Measurements from ENCODE around the gene PHTF2. TPM values are rescaled to one million over a fixed set of nuclear protein-coding genes. Genes with fewer than 3 reads are reported as not detected.

The PHTF2 gene
- total RNA-seq, 4 donors from 2014 or later: 15.1 to 28.8 (median 20.1) TPM

- ATAC-seq: no peak
- peaks cover 0 to 13% of the 10 kb centered on the region in 2 donors for H3K36me3 ChIP-seq
- no peaks in the 10 kb centered on the region for H3K9me3 ChIP-seq
- WGBS, 2 donors (ENCODE audit: low coverage in 1 of 2): 63 to 84% methylated on average over 2 of the region's 2 CpGs
- no peak overlapping the region for H3K4me3 ChIP-seq
- no peak overlapping the region for H3K27ac ChIP-seq
- no peaks in the 10 kb centered on the region for H3K27me3 ChIP-seq
- H3K4me1 ChIP-seq: peaks cover 0 to 4% (median 0%) of the 10 kb centered on the region in 3 donors
- TF ChIP-seq EP300 (IDR thresholded peaks at IDR 0.05): no peak
- no peak for TF ChIP-seq POLR2A (IDR thresholded peaks at IDR 0.05)
Measured at GRCh38 chr7:77910124-77910523, 111.6 kb downstream of the PHTF2 start.

- no peaks in the 10 kb centered on the region for H3K27me3 ChIP-seq
- H3K9me3 ChIP-seq: no peaks in the 10 kb centered on the region
- peaks cover 0 to 13% of the 10 kb centered on the region in 2 donors for H3K36me3 ChIP-seq
- no peak for ATAC-seq
- H3K4me3 ChIP-seq: no peak overlapping the region
- no peak overlapping the region for H3K27ac ChIP-seq
- peaks cover 0 to 4% (median 0%) of the 10 kb centered on the region in 3 donors for H3K4me1 ChIP-seq
- no peak for TF ChIP-seq POLR2A (IDR thresholded peaks at IDR 0.05)
- no peak for TF ChIP-seq CTCF (IDR thresholded peaks at IDR 0.05)
- TF ChIP-seq POLR2AphosphoS5 (IDR thresholded peaks at IDR 0.05): no peak
- WGBS, 2 donors (ENCODE audit: low coverage in 1 of 2): 56 to 100% methylated on average over 1 of the region's 1 CpG
Measured at GRCh38 chr7:77912293-77912692, 113.7 kb downstream of the PHTF2 start.

- no peak for ATAC-seq
- H3K9me3 ChIP-seq: no peaks in the 10 kb centered on the region
- no peak overlapping the region for H3K4me3 ChIP-seq
Measured at GRCh38 chr7:77913977-77914607, 115.5 kb downstream of the PHTF2 start.

GRCh38 chr7:77917500-77918262, 119.1 kb downstream of the PHTF2 start:
- Histone ChIP-seq H3K36me3 (peaks cover 0 to 10% of the 10 kb centered on the region in 2 donors), H3K4me1 (peaks cover 0 to 4% (median 0%) of the 10 kb centered on the region in 3 donors), H3K27ac (no peak overlapping the region), H3K27me3 (no peaks in the 10 kb centered on the region), H3K4me3 (no peak overlapping the region), H3K9me3 (no peaks in the 10 kb centered on the region)
- TF ChIP-seq POLR2AphosphoS5 (IDR thresholded peaks at IDR 0.05) (no peak), EP300 (IDR thresholded peaks at IDR 0.05) (no peak), CTCF (IDR thresholded peaks at IDR 0.05) (no peak), POLR2A (IDR thresholded peaks at IDR 0.05) (no peak)
- no peak for ATAC-seq
- WGBS, 2 donors (ENCODE audit: low coverage in 1 of 2): 94 to 97% methylated on average over 2 of the region's 2 CpGs

More at GRCh38 chr7:77913977-77914607, 115.5 kb downstream of the PHTF2 start:
- H3K27me3 ChIP-seq: no peaks in the 10 kb centered on the region
- H3K4me1 ChIP-seq: peaks cover 0 to 4% (median 0%) of the 10 kb centered on the region in 3 donors
- 46 to 57% methylated on average over 2 to 3 of the region's 4 CpGs for WGBS, 2 donors (ENCODE audit: low coverage in 1 of 2)
- TF ChIP-seq CTCF (IDR thresholded peaks at IDR 0.05): no peak
- no peak for TF ChIP-seq POLR2AphosphoS5 (IDR thresholded peaks at IDR 0.05)
- TF ChIP-seq EP300 (IDR thresholded peaks at IDR 0.05): no peak
- TF ChIP-seq POLR2A (IDR thresholded peaks at IDR 0.05): no peak
- no peak overlapping the region for H3K27ac ChIP-seq
- H3K36me3 ChIP-seq: peaks cover 0 to 8% of the 10 kb centered on the region in 2 donors

GRCh38 chr7:77918676-77919075, 120.1 kb downstream of the PHTF2 start:
- Histone ChIP-seq H3K9me3 (no peaks in the 10 kb centered on the region), H3K36me3 (peaks cover 0 to 17% of the 10 kb centered on the region in 2 donors), H3K4me3 (no peak overlapping the region), H3K4me1 (peaks cover 0 to 4% (median 0%) of the 10 kb centered on the region in 3 donors), H3K27me3 (no peaks in the 10 kb centered on the region), H3K27ac (no peak overlapping the region)
- no peak for ATAC-seq
- TF ChIP-seq CTCF (IDR thresholded peaks at IDR 0.05) (no peak), POLR2A (IDR thresholded peaks at IDR 0.05) (no peak), EP300 (IDR thresholded peaks at IDR 0.05) (no peak), POLR2AphosphoS5 (IDR thresholded peaks at IDR 0.05) (no peak)
- WGBS, 2 donors (ENCODE audit: low coverage in 1 of 2): 89 to 94% methylated on average over 1 of the region's 1 CpG
